Fibroblast of lung (primary cell): ENCODE measurements around the gene MS4A1. TPM values are rescaled to one million over a fixed set of nuclear protein-coding genes. Genes with fewer than 3 reads are reported as not detected.

Experiments
- DNase-seq, 2 donors: peaks; one replicate each; pipeline versions ENCODE4 v3.0.0 to v3.0.0-alpha.2; 2010; ENCODE audit warnings: low read depth in 2 of 2
- H2AFZ ChIP-seq: 2 replicates; pipeline ENCODE4 v1.5.1; 2012; ENCODE audit warnings: low read length, control low read depth, inconsistent platforms
- H3K27ac ChIP-seq: 2 replicates; pipeline ENCODE4 v1.5.1; 2011; ENCODE audit warnings: low read length, control low read depth; ENCODE audit not compliant: insufficient read depth
- H3K27me3 ChIP-seq: 2 replicates; pipeline ENCODE4 v1.5.1; 2011; ENCODE audit warnings: mild to moderate bottlenecking, low read length; ENCODE audit not compliant: control insufficient read depth, insufficient read depth
- H3K36me3 ChIP-seq: 2 replicates; pipeline ENCODE4 v1.5.1; 2011; ENCODE audit warnings: low read length; ENCODE audit not compliant: control insufficient read depth, insufficient read depth
- H3K4me1 ChIP-seq: 2 replicates; pipeline ENCODE4 v1.5.1; 2011; ENCODE audit warnings: low read length; ENCODE audit not compliant: control insufficient read depth, insufficient read depth; ENCODE audit errors: extremely low read depth
- H3K4me2 ChIP-seq: 2 replicates; pipeline ENCODE4 v1.5.1; 2011; ENCODE audit warnings: low read length, control low read depth; ENCODE audit not compliant: insufficient read depth; ENCODE audit errors: extremely low read depth
- H3K4me3 ChIP-seq, 4 experiments: fragments of 200-600 bp in 1 of 4; sonication (generic) in 1 of 4; replicated peaks in 1 of 4; 2 replicates each; pipeline ENCODE4 v1.5.1; 2011 to 2016; ENCODE audit warnings: low read length in 4 of 4, low read depth in 3 of 4, mild to moderate bottlenecking in 3 of 4, control low read depth in 2 of 4, inconsistent platforms in 1 of 4, mixed read lengths in 1 of 4; ENCODE audit not compliant: insufficient read depth in 1 of 4; ENCODE audit errors: control extremely low read depth in 1 of 4
- H3K79me2 ChIP-seq: 2 replicates; pipeline ENCODE4 v1.5.1; 2012; ENCODE audit warnings: mild to moderate bottlenecking, low read length, inconsistent platforms; ENCODE audit not compliant: control insufficient read depth, insufficient read depth
- H3K9ac ChIP-seq: 2 replicates; pipeline ENCODE4 v1.5.1; 2011; ENCODE audit warnings: mild to moderate bottlenecking, low read length, control low read depth; ENCODE audit not compliant: insufficient read depth
- H3K9me3 ChIP-seq: 2 replicates; pipeline ENCODE4 v1.5.1; 2012; ENCODE audit warnings: low read depth, low read length; ENCODE audit not compliant: control insufficient read depth, insufficient read depth
- H4K20me1 ChIP-seq: 2 replicates; pipeline ENCODE4 v1.5.1; 2011; ENCODE audit warnings: low read length; ENCODE audit not compliant: control insufficient read depth, insufficient read depth; ENCODE audit errors: extremely low read depth
- CTCF ChIP-seq, 2 donors: IDR thresholded peaks in 1 of 2; conservative IDR thresholded peaks in 1 of 2; 1 replicate in 1 of 2; 2 replicates in 1 of 2; pipeline ENCODE4 v1.5.1; 2011 to 2012; ENCODE audit warnings: low read length in 2 of 2, control low read depth in 1 of 2, inconsistent platforms in 1 of 2, low read depth in 1 of 2, mild to moderate bottlenecking in 1 of 2
- EZH2 ChIP-seq: IDR thresholded peaks from 2 replicates; pipeline ENCODE4 v1.5.1; 2012; ENCODE audit warnings: low read length, control low read depth, mild to moderate bottlenecking; ENCODE audit errors: missing control alignments
- polyA plus RNA-seq, 2 donors: library from polyadenylated mRNA; depleted of rRNA in 1 of 2; stranded (reverse) in 1 of 2; unstranded in 1 of 2; fragments of >200 nt; gene quantifications; 2 replicates each; pipeline ENCODE4 v1.2.1, GENCODE V29; 2011 to 2012; ENCODE audit warnings: missing spikeins in 1 of 2
- total RNA-seq: library from RNA; depleted of rRNA; stranded (reverse); fragments of >200 nt; gene quantifications from 2 replicates; pipeline ENCODE4 v1.2.1, GENCODE V29; 2014

The MS4A1 gene
- total and polyA plus RNA-seq, 2 donors (not counting 1 experiment from before 2014, with no cell fraction given), result not detected

GRCh38 chr11:60454212-60454611 is 1.4 kb upstream of the MS4A1 start:
- TF ChIP-seq CTCF (conservative IDR thresholded peaks at IDR 0.05 in 1 of 2, IDR thresholded peaks at IDR 0.05 in 1 of 2; ENCODE audit: low read depth in 1 of 2, low read length in 2 of 2), result no peak
- no peak for TF ChIP-seq EZH2
- Histone ChIP-seq H4K20me1 (no peaks in the 10 kb centered on the region), H3K9me3 (no peaks in the 10 kb centered on the region), H3K4me3 (no peak overlapping the region), H3K27me3 (no peaks in the 10 kb centered on the region), H3K79me2 (no peaks in the 10 kb centered on the region), H3K27ac (no peak overlapping the region), H3K4me2 (no peak overlapping the region), H3K9ac (no peak overlapping the region), H3K4me1 (no peaks in the 10 kb centered on the region), H3K36me3 (no peaks in the 10 kb centered on the region), H2AFZ (no peak overlapping the region)
- DNase-seq, result no peak

GRCh38 chr11:60457576-60457975 is 1.9 kb downstream of the MS4A1 start:
- no peak overlapping the region for H3K4me3 ChIP-seq
- no peaks in the 10 kb centered on the region for H4K20me1 ChIP-seq
- H3K9me3 ChIP-seq, result no peaks in the 10 kb centered on the region
- H3K4me1 ChIP-seq, result no peaks in the 10 kb centered on the region
- H3K27ac ChIP-seq, result no peak overlapping the region
- no peak for DNase-seq
- H3K4me2 ChIP-seq, result no peak overlapping the region
- no peaks in the 10 kb centered on the region for H3K27me3 ChIP-seq
- TF ChIP-seq EZH2 (no peak), CTCF (conservative IDR thresholded peaks at IDR 0.05 in 1 of 2, IDR thresholded peaks at IDR 0.05 in 1 of 2; ENCODE audit: low read depth in 1 of 2, low read length in 2 of 2) (no peak)
- no peaks in the 10 kb centered on the region for H3K79me2 ChIP-seq
- no peak overlapping the region for H3K9ac ChIP-seq
- H2AFZ ChIP-seq, result no peak overlapping the region
- no peaks in the 10 kb centered on the region for H3K36me3 ChIP-seq

GRCh38 chr11:60459345-60459744 is 3.7 kb downstream of the MS4A1 start:
- no peak overlapping the region for H3K4me3 ChIP-seq
- TF ChIP-seq EZH2 (no peak), CTCF (conservative IDR thresholded peaks at IDR 0.05 in 1 of 2, IDR thresholded peaks at IDR 0.05 in 1 of 2; ENCODE audit: low read depth in 1 of 2, low read length in 2 of 2) (no peak)
- no peaks in the 10 kb centered on the region for H3K4me1 ChIP-seq
- no peaks in the 10 kb centered on the region for H3K79me2 ChIP-seq
- no peak overlapping the region for H3K27ac ChIP-seq
- no peak for DNase-seq
- H3K36me3 ChIP-seq, result no peaks in the 10 kb centered on the region
- no peak overlapping the region for H3K9ac ChIP-seq
- no peak overlapping the region for H3K4me2 ChIP-seq
- no peaks in the 10 kb centered on the region for H3K27me3 ChIP-seq
- H3K9me3 ChIP-seq, result no peaks in the 10 kb centered on the region
- no peaks in the 10 kb centered on the region for H4K20me1 ChIP-seq
- no peak overlapping the region for H2AFZ ChIP-seq
